ENCODE measurements around the gene WASL.

Gene WASL

DNA sequence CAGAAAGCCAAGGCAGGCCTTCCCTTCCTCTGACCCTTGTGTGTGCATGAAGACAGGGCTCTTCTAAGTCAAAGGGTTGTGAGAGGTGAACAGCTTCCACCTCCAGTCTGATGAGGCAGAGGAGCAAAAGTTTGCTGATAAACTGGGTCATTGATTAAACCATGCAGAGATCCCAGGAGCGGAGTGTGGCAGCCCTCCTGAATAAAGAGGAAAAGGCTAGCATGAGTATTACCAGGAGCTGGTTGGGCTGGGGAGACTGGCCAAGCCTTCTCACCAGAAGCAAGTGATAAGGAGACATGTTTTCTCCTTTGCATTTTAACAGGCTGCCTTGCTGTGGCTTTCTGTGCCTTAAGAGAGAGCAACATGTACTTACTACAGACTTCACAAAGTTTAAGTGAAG lies 82.9 kb downstream of the WASL start:
- Histone ChIP-seq H3K4me3 (ENCODE audit: low read depth in 1 of 5, low read length in 5 of 5) (no peak overlapping the region), H3K4me1 (ENCODE audit: control insufficient read depth in 5 of 5, insufficient read depth in 5 of 5, low read length in 5 of 5) (peaks cover 0 to under 1% (median 0%) of the 10 kb centered on the region in 5 donors), H3K9ac (ENCODE audit: low read length in 5 of 5) (no peak overlapping the region), H3K9me3 (ENCODE audit: control insufficient read depth in 5 of 5, low read length in 5 of 5) (no peaks in the 10 kb centered on the region), H3K27me3 (ENCODE audit: control insufficient read depth in 5 of 5, insufficient read depth in 4 of 5, low read length in 5 of 5) (peaks cover 0 to 3% (median 0%) of the 10 kb centered on the region in 5 donors), H3K36me3 (ENCODE audit: control insufficient read depth in 5 of 5, insufficient read depth in 5 of 5, low read length in 5 of 5) (no peaks in the 10 kb centered on the region), H3K27ac (ENCODE audit: low read depth, low read length) (no peak overlapping the region)

DNA sequence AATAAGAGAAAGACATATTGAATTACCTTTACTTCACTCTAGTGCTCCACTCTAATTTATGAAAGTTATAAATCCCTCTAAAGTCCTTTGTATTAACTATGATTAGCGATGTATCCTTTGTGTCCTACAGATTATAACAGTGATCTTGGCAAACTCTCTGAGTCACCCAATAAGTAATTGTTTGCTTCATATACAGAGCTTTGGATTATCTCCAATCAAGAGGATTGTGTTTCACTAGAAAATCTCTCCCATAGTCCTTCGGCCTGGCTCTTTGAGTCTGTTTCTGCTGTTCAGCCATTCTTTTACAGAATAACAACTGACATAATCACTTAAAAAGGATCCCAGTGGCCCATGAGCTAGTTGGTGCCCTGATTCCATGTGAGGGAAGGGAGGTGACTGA lies 83.6 kb downstream of the WASL start:
- no peak overlapping the region for H3K4me3 ChIP-seq (ENCODE audit: low read depth in 1 of 5, low read length in 5 of 5)
- no peaks in the 10 kb centered on the region for H3K36me3 ChIP-seq (ENCODE audit: control insufficient read depth in 5 of 5, insufficient read depth in 5 of 5, low read length in 5 of 5)
- H3K9ac ChIP-seq (ENCODE audit: low read length in 5 of 5): no peak overlapping the region
- H3K4me1 ChIP-seq (ENCODE audit: control insufficient read depth in 5 of 5, insufficient read depth in 5 of 5, low read length in 5 of 5): peaks cover 0 to 4% (median 0%) of the 10 kb centered on the region in 5 donors
- H3K27ac ChIP-seq (ENCODE audit: low read depth, low read length): no peak overlapping the region
- H3K9me3 ChIP-seq (ENCODE audit: control insufficient read depth in 5 of 5, low read length in 5 of 5): no peaks in the 10 kb centered on the region
- peaks cover 0 to 3% (median 0%) of the 10 kb centered on the region in 5 donors for H3K27me3 ChIP-seq (ENCODE audit: control insufficient read depth in 5 of 5, insufficient read depth in 4 of 5, low read length in 5 of 5)

DNA sequence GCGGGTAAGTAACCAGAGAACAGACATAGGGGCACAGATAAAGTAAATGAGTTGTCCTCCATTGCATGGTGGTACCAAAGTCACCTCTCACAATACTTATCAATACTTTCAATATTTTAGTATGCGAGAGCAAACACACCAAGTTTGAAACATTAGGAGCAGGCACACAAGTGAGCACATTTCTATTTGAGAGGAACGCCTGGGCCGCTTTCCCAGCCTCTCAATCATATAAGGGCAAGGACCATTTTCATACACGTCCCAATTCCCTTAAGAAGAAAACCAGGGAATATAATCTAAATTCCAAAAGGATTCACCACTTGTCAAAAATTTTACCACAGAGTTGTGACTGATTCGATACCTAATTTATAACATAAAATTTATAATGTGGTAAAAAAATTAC lies 85.6 kb downstream of the WASL start:
- H3K27ac ChIP-seq (ENCODE audit: low read depth, low read length): no peak overlapping the region
- H3K27me3 ChIP-seq (ENCODE audit: control insufficient read depth in 5 of 5, insufficient read depth in 4 of 5, low read length in 5 of 5): peaks cover 0 to 3% (median 0%) of the 10 kb centered on the region in 5 donors
- H3K36me3 ChIP-seq (ENCODE audit: control insufficient read depth in 5 of 5, insufficient read depth in 5 of 5, low read length in 5 of 5): no peaks in the 10 kb centered on the region
- H3K9me3 ChIP-seq (ENCODE audit: control insufficient read depth in 5 of 5, low read length in 5 of 5): no peaks in the 10 kb centered on the region
- no peak overlapping the region for H3K9ac ChIP-seq (ENCODE audit: low read length in 5 of 5)
- no peak overlapping the region for H3K4me3 ChIP-seq (ENCODE audit: low read depth in 1 of 5, low read length in 5 of 5)
- H3K4me1 ChIP-seq (ENCODE audit: control insufficient read depth in 5 of 5, insufficient read depth in 5 of 5, low read length in 5 of 5): peaks cover 0 to 5% (median 0%) of the 10 kb centered on the region in 5 donors

DNA sequence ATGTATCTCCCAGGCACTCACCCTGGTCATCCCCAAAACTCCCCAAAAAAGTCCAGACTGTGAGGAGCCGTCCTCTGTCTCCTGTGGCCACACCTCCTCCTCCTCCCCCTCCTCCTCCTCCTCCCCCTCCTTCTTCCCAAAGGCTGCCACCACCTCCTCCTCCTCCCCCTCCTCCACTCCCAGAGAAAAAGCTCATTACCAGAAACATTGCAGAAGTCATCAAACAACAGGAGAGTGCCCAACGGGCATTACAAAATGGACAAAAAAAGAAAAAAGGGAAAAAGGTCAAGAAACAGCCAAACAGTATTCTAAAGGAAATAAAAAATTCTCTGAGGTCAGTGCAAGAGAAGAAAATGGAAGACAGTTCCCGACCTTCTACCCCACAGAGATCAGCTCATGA lies 86.0 kb downstream of the WASL start:
- Histone ChIP-seq H3K27me3 (ENCODE audit: control insufficient read depth in 5 of 5, insufficient read depth in 4 of 5, low read length in 5 of 5) (peaks cover 0 to 3% (median 0%) of the 10 kb centered on the region in 5 donors), H3K4me1 (ENCODE audit: control insufficient read depth in 5 of 5, insufficient read depth in 5 of 5, low read length in 5 of 5) (peaks cover 0 to 8% (median 0%) of the 10 kb centered on the region in 5 donors), H3K9ac (ENCODE audit: low read length in 5 of 5) (no peak overlapping the region), H3K27ac (ENCODE audit: low read depth, low read length) (no peak overlapping the region), H3K36me3 (ENCODE audit: control insufficient read depth in 5 of 5, insufficient read depth in 5 of 5, low read length in 5 of 5) (no peaks in the 10 kb centered on the region), H3K9me3 (ENCODE audit: control insufficient read depth in 5 of 5, low read length in 5 of 5) (no peaks in the 10 kb centered on the region), H3K4me3 (ENCODE audit: low read depth in 1 of 5, low read length in 5 of 5) (no peak overlapping the region)

DNA sequence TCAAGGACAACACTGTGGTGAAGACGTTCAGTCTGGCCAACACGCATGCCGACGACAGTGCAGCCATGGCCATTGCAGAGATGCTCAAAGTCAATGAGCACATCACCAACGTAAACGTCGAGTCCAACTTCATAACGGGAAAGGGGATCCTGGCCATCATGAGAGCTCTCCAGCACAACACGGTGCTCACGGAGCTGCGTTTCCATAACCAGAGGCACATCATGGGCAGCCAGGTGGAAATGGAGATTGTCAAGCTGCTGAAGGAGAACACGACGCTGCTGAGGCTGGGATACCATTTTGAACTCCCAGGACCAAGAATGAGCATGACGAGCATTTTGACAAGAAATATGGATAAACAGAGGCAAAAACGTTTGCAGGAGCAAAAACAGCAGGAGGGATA lies 86.5 kb downstream of the WASL start:
- Histone ChIP-seq H3K27ac (ENCODE audit: low read depth, low read length) (no peak overlapping the region), H3K36me3 (ENCODE audit: control insufficient read depth in 5 of 5, insufficient read depth in 5 of 5, low read length in 5 of 5) (no peaks in the 10 kb centered on the region), H3K9me3 (ENCODE audit: control insufficient read depth in 5 of 5, low read length in 5 of 5) (no peaks in the 10 kb centered on the region), H3K4me1 (ENCODE audit: control insufficient read depth in 5 of 5, insufficient read depth in 5 of 5, low read length in 5 of 5) (peaks cover 0 to 9% (median 1%) of the 10 kb centered on the region in 5 donors), H3K4me3 (ENCODE audit: low read depth in 1 of 5, low read length in 5 of 5) (no peak overlapping the region), H3K27me3 (ENCODE audit: control insufficient read depth in 5 of 5, insufficient read depth in 4 of 5, low read length in 5 of 5) (peaks cover 0 to 3% (median 0%) of the 10 kb centered on the region in 5 donors), H3K9ac (ENCODE audit: low read length in 5 of 5) (no peak overlapping the region)

DNA sequence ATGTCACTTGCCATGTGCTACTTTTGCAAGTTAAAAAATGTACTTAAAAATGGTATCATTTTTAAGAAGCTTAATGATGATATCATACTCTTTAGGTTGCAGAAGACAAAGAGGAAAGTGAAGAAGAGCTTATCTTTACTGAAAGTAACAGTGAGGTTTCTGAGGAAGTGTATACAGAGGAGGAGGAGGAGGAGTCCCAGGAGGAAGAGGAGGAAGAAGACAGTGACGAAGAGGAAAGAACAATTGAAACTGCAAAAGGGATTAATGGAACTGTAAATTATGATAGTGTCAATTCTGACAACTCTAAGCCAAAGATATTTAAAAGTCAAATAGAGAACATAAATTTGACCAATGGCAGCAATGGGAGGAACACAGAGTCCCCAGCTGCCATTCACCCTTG lies 87.0 kb downstream of the WASL start:
- Histone ChIP-seq H3K4me1 (ENCODE audit: control insufficient read depth in 5 of 5, insufficient read depth in 5 of 5, low read length in 5 of 5) (peaks cover 0 to 14% (median 6%) of the 10 kb centered on the region in 5 donors), H3K27me3 (ENCODE audit: control insufficient read depth in 5 of 5, insufficient read depth in 4 of 5, low read length in 5 of 5) (peaks cover 0 to 3% (median 0%) of the 10 kb centered on the region in 5 donors), H3K4me3 (ENCODE audit: low read depth in 1 of 5, low read length in 5 of 5) (no peak overlapping the region), H3K27ac (ENCODE audit: low read depth, low read length) (no peak overlapping the region), H3K9ac (ENCODE audit: low read length in 5 of 5) (no peak overlapping the region), H3K36me3 (ENCODE audit: control insufficient read depth in 5 of 5, insufficient read depth in 5 of 5, low read length in 5 of 5) (no peaks in the 10 kb centered on the region), H3K9me3 (ENCODE audit: control insufficient read depth in 5 of 5, low read length in 5 of 5) (no peaks in the 10 kb centered on the region)

DNA sequence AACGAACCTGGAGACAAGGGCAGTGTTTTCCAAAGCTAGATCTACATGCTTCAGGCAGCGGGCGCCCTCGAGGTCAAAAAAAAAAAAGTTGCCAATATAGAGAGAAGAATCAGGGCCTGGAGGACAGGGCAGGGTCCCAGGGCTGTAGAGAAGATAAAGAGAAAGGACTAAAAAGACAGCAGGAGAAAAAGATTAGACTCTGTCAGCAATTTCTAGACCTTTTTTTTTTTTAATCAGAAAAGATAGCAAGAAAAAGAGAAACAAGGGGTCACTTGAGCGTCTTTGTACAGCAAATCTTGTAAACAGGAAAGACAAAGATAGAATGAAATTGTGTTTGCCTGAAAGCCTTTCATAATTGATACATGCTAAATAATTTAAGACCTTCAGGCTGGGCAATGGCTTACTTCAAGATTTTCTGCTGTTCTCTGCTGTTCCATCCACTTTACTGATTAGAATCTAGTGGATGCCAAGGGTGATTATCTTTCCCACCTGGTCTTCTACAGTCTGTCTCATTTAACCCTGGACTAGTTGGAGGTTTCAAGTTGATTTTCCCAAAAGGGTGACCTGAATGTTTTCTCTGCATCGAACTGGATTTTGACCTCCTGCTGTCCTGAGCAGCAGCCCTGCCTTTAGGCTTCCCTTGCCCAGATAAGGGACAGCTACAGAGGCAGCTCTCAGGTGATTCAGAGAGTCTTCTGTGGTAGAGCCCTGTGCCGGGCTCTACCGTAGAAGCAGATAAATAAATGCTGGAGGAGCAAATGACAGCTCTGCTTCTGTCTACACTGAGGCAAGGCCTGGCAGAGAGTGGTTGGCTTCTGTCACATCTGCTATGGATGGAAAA lies 88.1 kb downstream of the WASL start:
- Histone ChIP-seq H3K4me1 (ENCODE audit: control insufficient read depth in 5 of 5, insufficient read depth in 5 of 5, low read length in 5 of 5) (peaks cover 0 to 19% (median 6%) of the 10 kb centered on the region in 5 donors), H3K4me3 (ENCODE audit: low read depth in 1 of 5, low read length in 5 of 5) (no peak overlapping the region), H3K9me3 (ENCODE audit: control insufficient read depth in 5 of 5, low read length in 5 of 5) (no peaks in the 10 kb centered on the region), H3K9ac (ENCODE audit: low read length in 5 of 5) (no peak overlapping the region), H3K36me3 (ENCODE audit: control insufficient read depth in 5 of 5, insufficient read depth in 5 of 5, low read length in 5 of 5) (no peaks in the 10 kb centered on the region), H3K27me3 (ENCODE audit: control insufficient read depth in 5 of 5, insufficient read depth in 4 of 5, low read length in 5 of 5) (peaks cover 0 to 3% (median 0%) of the 10 kb centered on the region in 5 donors), H3K27ac (ENCODE audit: low read depth, low read length) (no peak overlapping the region)

DNA sequence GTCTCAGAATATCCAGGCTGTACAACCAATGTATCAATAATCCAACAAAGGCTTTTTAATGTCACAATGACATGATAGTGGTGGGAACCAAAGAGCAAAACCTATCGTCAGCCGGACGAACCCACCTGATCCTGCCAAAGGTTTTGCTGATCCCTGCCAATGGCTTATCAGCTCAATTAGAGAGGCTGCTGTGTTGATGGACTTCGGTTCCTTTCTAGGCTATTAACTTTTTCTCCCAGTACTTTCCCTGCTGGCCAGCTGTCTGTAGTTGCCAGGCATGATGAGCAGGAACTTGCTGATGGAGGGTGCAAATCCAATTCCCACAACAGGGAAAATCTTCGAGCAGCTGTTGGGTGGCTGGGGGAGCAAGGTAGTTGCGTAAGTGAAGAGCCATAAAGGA lies 90.8 kb downstream of the WASL start:
- Histone ChIP-seq H3K9me3 (ENCODE audit: control insufficient read depth in 5 of 5, low read length in 5 of 5) (no peaks in the 10 kb centered on the region), H3K27ac (ENCODE audit: low read depth, low read length) (no peak overlapping the region), H3K27me3 (ENCODE audit: control insufficient read depth in 5 of 5, insufficient read depth in 4 of 5, low read length in 5 of 5) (peaks cover 0 to 3% (median 0%) of the 10 kb centered on the region in 5 donors), H3K4me1 (ENCODE audit: control insufficient read depth in 5 of 5, insufficient read depth in 5 of 5, low read length in 5 of 5) (peaks cover 0 to 19% (median 6%) of the 10 kb centered on the region in 5 donors), H3K36me3 (ENCODE audit: control insufficient read depth in 5 of 5, insufficient read depth in 5 of 5, low read length in 5 of 5) (no peaks in the 10 kb centered on the region), H3K9ac (ENCODE audit: low read length in 5 of 5) (no peak overlapping the region), H3K4me3 (ENCODE audit: low read depth in 1 of 5, low read length in 5 of 5) (no peak overlapping the region)

DNA sequence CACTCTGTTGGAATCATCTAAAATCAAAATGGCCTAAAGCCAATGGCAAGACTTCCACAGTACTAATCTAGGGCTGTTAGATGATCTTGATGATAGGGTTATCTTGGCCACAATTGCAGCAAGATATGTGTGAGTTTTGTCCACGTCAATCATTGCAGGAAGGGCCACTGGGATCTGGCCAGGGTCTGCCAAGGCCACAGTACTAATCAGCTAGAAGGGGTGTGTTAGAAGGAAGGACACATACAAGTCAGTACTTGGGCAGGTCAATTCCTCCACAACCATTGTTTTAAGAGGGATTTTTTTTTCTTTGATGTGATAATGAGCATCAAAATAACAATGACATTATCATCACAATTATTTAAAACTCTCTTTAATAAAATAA lies 91.5 kb downstream of the WASL start:
- Histone ChIP-seq H3K4me3 (ENCODE audit: low read depth in 1 of 5, low read length in 5 of 5) (no peak overlapping the region), H3K9me3 (ENCODE audit: control insufficient read depth in 5 of 5, low read length in 5 of 5) (no peaks in the 10 kb centered on the region), H3K27ac (ENCODE audit: low read depth, low read length) (no peak overlapping the region), H3K27me3 (ENCODE audit: control insufficient read depth in 5 of 5, insufficient read depth in 4 of 5, low read length in 5 of 5) (peaks cover 0 to 2% (median 0%) of the 10 kb centered on the region in 5 donors), H3K36me3 (ENCODE audit: control insufficient read depth in 5 of 5, insufficient read depth in 5 of 5, low read length in 5 of 5) (no peaks in the 10 kb centered on the region), H3K9ac (ENCODE audit: low read length in 5 of 5) (no peak overlapping the region), H3K4me1 (ENCODE audit: control insufficient read depth in 5 of 5, insufficient read depth in 5 of 5, low read length in 5 of 5) (peaks cover 0 to 19% (median 6%) of the 10 kb centered on the region in 5 donors)

DNA sequence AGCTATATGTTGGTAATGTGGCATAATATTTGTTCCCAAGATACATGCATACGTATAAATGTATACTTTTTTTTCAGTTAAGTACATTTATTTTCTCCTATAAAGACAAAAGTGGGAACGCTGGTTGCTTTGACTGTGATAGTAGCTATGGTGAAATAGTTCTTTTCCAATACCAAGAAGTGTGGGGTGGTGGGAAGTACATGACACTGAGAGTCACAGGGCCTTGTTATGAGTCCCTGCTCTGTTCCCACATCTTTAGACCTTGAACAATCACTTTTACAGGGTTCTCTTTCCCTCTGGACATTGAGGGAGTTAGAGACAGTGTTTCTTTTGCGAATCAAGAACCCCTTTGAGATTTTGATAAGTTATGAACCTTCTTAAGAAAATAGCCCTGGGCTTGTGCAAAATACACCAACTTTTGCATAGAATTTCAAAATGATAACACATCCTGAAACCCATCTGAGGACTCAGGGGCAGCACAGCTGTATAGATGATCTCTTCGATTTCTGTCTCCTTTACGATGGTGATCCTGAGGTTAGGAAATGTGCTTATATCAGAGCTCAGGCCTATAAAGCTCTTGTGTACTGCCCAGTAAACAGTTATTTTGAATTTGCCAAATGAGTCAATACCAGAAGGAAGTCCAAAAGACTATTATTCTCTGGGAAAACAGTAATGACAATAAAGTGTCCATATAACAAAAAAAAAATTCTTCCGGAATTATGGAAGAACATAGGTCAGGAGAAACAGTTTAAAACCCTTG lies 92.1 kb downstream of the WASL start:
- Histone ChIP-seq H3K9ac (ENCODE audit: low read length in 5 of 5) (no peak overlapping the region), H3K9me3 (ENCODE audit: control insufficient read depth in 5 of 5, low read length in 5 of 5) (no peaks in the 10 kb centered on the region), H3K27ac (ENCODE audit: low read depth, low read length) (no peak overlapping the region), H3K4me1 (ENCODE audit: control insufficient read depth in 5 of 5, insufficient read depth in 5 of 5, low read length in 5 of 5) (peaks cover 0 to 19% (median 6%) of the 10 kb centered on the region in 5 donors), H3K4me3 (ENCODE audit: low read depth in 1 of 5, low read length in 5 of 5) (no peak overlapping the region), H3K36me3 (ENCODE audit: control insufficient read depth in 5 of 5, insufficient read depth in 5 of 5, low read length in 5 of 5) (no peaks in the 10 kb centered on the region), H3K27me3 (ENCODE audit: control insufficient read depth in 5 of 5, insufficient read depth in 4 of 5, low read length in 5 of 5) (no peaks in the 10 kb centered on the region)

All from subcutaneous abdominal adipose tissue (tissue), 5 donors.